Uterus (tissue), 2 donors: ENCODE results near the gene WFS1.

Source experiments
- CTCF ChIP-seq, 4 experiments: fragments of 200-600 bp in 2 of 4; fragments of 450-650 bp in 2 of 4; sonication (generic) in 2 of 4; IDR thresholded peaks; one replicate each; pipeline ENCODE4 v1.5.1; 2016 to 2019; ENCODE audit warnings: antibody characterized with exemption in 4 of 4, mild to moderate bottlenecking in 2 of 4, moderate library complexity in 1 of 4
- POLR2A ChIP-seq, 2 donors: fragments of 450-650 bp; IDR thresholded peaks; one replicate each; pipeline ENCODE4 v1.6.1; 2016; ENCODE audit warnings: antibody characterized with exemption in 2 of 2, mild to moderate bottlenecking in 1 of 2, moderate library complexity in 1 of 2

- TF ChIP-seq CTCF (IDR thresholded peaks at IDR 0.05) (no peak), POLR2A (IDR thresholded peaks at IDR 0.05) (no peak)
Measured at GRCh38 chr4:6224735-6225134, 44.9 kb upstream of the WFS1 start.
